CD4-positive, alpha-beta T cell (primary cell): ENCODE results near the gene EHHADH. TPM values are rescaled to one million over a fixed set of nuclear protein-coding genes. Genes with fewer than 3 reads are reported as not detected.

Source experiments
- ATAC-seq: fragments of 200-7000 bp; cut with Tn5 transposase; one replicate; pipeline ENCODE4 v1.10.0; 2022; ENCODE audit warnings: mild to moderate bottlenecking; ENCODE audit not compliant: poor library complexity
- CTCF ChIA-PET: fragments of 350-600 bp; sonication (Branson Sonifier 250); formaldehyde crosslinking; loops from one replicate; lab custom pipeline; 2021; ENCODE audit warnings: antibody characterized with exemption, inconsistent platforms; lab: Charles Lee
- POLR2A ChIA-PET: fragments of 350-600 bp; sonication (Branson Sonifier 250); formaldehyde crosslinking; loops from one replicate; lab custom pipeline; 2021; ENCODE audit warnings: antibody characterized with exemption, inconsistent platforms; lab: Charles Lee
- DNase-seq, 14 experiments: peaks; one replicate each; pipeline ENCODE4 v3.0.0-alpha.2; 2013 to 2020; ENCODE audit warnings: mixed read lengths in 2 of 14
- H3K27ac ChIP-seq, 2 donors: one replicate each; pipeline versions ENCODE4 v1.5.1 to v1.7.0; 2013; ENCODE audit warnings: low read length in 2 of 2, low read depth in 1 of 2, mild to moderate bottlenecking in 1 of 2
- H3K27me3 ChIP-seq, 2 experiments: 1 replicate in 1 of 2; 2 replicates in 1 of 2; pipeline versions ENCODE4 v1.6.1 to v1.7.0; 2013; ENCODE audit warnings: low read length in 2 of 2, control low read depth in 1 of 2, mild to moderate bottlenecking in 1 of 2, moderate library complexity in 1 of 2; ENCODE audit not compliant: insufficient read depth in 2 of 2, control insufficient read depth in 1 of 2
- H3K36me3 ChIP-seq: one replicate; pipeline ENCODE4 v1.6.1; 2013; ENCODE audit warnings: low read length, control low read depth; ENCODE audit not compliant: insufficient read depth
- H3K4me1 ChIP-seq: one replicate; pipeline ENCODE4 v1.6.1; 2013; ENCODE audit warnings: low read length, control low read depth; ENCODE audit not compliant: insufficient read depth
- H3K4me3 ChIP-seq: one replicate; pipeline ENCODE4 v1.5.1; 2013; ENCODE audit warnings: mild to moderate bottlenecking, low read length, moderate library complexity
- H3K9me3 ChIP-seq, 2 experiments: 1 replicate in 1 of 2; 2 replicates in 1 of 2; pipeline versions ENCODE4 v1.6.1 to v1.7.0; 2013; ENCODE audit warnings: low read length in 2 of 2, mild to moderate bottlenecking in 2 of 2, control low read depth in 1 of 2, moderate library complexity in 1 of 2; ENCODE audit not compliant: control insufficient read depth in 1 of 2, insufficient read depth in 1 of 2
- H3K27ac Mint-ChIP-seq: one replicate; pipeline ENCODE4 v1.8.0; 2020; ENCODE audit warnings: mixed read lengths
- H3K27me3 Mint-ChIP-seq: one replicate; pipeline ENCODE4 v1.8.0; 2021; ENCODE audit warnings: mixed read lengths
- H3K36me3 Mint-ChIP-seq: one replicate; pipeline ENCODE4 v1.8.0; 2021; ENCODE audit warnings: low read depth, mixed read lengths
- H3K4me1 Mint-ChIP-seq: one replicate; pipeline ENCODE4 v1.8.0; 2021; ENCODE audit warnings: low read depth, mixed read lengths
- H3K4me3 Mint-ChIP-seq: one replicate; pipeline ENCODE4 v1.8.0; 2020; ENCODE audit warnings: mild to moderate bottlenecking, mixed read lengths
- H3K9me3 Mint-ChIP-seq: one replicate; pipeline ENCODE4 v1.8.0; 2020; ENCODE audit warnings: mixed read lengths
- intact Hi-C, 2 experiments: fragments of 100-400 bp; cut with DNase I in 1 of 2; cut with micrococcal nuclease in 1 of 2; formaldehyde crosslinking; loops; one replicate each; pipeline versions ENCODE4 v1.15.1 to v1.9.0; 2023 to 2025; cut with DNase I, micrococcal nuclease
- total RNA-seq, 174 experiments: library from RNA in 2 of 174; stranded (reverse) in 2 of 174; gene quantifications; one replicate each; pipeline ENCODE4 v1.2.3 and lab custom pipeline; 2021 to 2026
- TF ChIP-seq, protein P1 (sequence below): fragments of 200-600 bp; IDR thresholded peaks from one replicate; pipeline ENCODE4 v1.8.0; 2022; ENCODE audit warnings: antibody characterized with exemption, mild to moderate bottlenecking

The EHHADH gene
- total RNA-seq, 2 experiments from 2014 or later: 0.11 to 0.52 TPM

DNA sequence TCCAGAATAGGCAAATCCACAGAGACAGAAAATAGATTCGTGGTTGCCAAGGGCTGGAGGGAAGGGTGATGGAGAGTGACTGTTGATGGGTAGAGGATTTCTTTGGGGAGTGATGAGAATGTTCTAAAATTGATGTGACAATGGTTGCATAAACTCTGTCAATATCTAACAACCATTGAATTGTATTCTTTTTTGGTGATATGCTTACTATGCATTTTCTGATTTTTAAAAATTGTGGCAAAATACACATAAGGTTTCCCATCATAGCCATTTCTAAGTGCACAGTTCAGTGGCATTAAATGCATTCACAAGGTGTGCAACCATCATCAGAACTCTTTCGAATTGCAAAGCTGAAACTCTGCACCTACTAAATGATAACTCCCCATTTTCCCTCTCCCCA, 56.8 kb downstream of the EHHADH start:
- POLR2A ChIA-PET: no interaction called here
- peaks cover 3% of the 10 kb centered on the region for H3K9me3 Mint-ChIP-seq
- TF ChIP-seq, protein P1, sequence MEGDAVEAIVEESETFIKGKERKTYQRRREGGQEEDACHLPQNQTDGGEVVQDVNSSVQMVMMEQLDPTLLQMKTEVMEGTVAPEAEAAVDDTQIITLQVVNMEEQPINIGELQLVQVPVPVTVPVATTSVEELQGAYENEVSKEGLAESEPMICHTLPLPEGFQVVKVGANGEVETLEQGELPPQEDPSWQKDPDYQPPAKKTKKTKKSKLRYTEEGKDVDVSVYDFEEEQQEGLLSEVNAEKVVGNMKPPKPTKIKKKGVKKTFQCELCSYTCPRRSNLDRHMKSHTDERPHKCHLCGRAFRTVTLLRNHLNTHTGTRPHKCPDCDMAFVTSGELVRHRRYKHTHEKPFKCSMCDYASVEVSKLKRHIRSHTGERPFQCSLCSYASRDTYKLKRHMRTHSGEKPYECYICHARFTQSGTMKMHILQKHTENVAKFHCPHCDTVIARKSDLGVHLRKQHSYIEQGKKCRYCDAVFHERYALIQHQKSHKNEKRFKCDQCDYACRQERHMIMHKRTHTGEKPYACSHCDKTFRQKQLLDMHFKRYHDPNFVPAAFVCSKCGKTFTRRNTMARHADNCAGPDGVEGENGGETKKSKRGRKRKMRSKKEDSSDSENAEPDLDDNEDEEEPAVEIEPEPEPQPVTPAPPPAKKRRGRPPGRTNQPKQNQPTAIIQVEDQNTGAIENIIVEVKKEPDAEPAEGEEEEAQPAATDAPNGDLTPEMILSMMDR: no peak

DNA sequence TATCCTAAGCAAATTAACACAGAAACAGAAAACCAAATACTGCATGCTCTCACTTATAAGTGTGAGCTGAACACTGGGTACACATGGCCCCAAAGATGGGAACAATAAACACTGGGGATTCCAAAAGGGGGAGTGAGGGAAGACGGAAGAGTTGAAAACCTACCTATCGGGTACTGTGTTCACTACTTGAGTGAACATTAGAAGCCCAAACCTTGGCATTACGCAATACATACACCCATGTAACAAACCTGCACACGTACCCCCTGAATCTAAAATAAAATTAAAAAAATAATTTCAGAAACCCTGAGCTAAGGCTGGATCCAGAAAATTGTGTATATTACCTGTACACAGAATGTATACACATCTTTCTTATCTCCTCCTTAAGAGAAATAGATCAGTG, 58.2 kb downstream of the EHHADH start:
- H3K36me3 Mint-ChIP-seq: no peaks in the 10 kb centered on the region
- POLR2A ChIA-PET: no interaction called here
- H3K4me1 ChIP-seq: no peaks in the 10 kb centered on the region
- CTCF ChIA-PET: no interaction called here
- H3K36me3 ChIP-seq: no peaks in the 10 kb centered on the region
- no peaks in the 10 kb centered on the region for H3K27me3 Mint-ChIP-seq
- no peaks in the 10 kb centered on the region for H3K4me1 Mint-ChIP-seq
- ATAC-seq (no peak), DNase-seq (no peak)
- TF ChIP-seq, protein P1: no peak
- H3K9me3 Mint-ChIP-seq: peaks cover 3% of the 10 kb centered on the region
- H3K27me3 ChIP-seq: no peaks in the 10 kb centered on the region
- intact Hi-C loops: no loop called here
- H3K4me3 ChIP-seq: no peak overlapping the region
- no peak overlapping the region for H3K27ac ChIP-seq
- H3K27ac Mint-ChIP-seq: no peak overlapping the region
- H3K9me3 ChIP-seq: no peaks in the 10 kb centered on the region
- no peak overlapping the region for H3K4me3 Mint-ChIP-seq

More for the DNA sequence above, 56.8 kb downstream of the EHHADH start:
- CTCF ChIA-PET: no interaction called here
- H3K4me3 ChIP-seq: no peak overlapping the region
- Mint-ChIP-seq H3K4me1 (no peaks in the 10 kb centered on the region), H3K27ac (no peak overlapping the region), H3K27me3 (no peaks in the 10 kb centered on the region), H3K36me3 (no peaks in the 10 kb centered on the region), H3K4me3 (no peak overlapping the region)
- ATAC-seq: no peak
- H3K27me3 ChIP-seq: no peaks in the 10 kb centered on the region
- intact Hi-C loops: no loop called here
- H3K9me3 ChIP-seq: no peaks in the 10 kb centered on the region
- no peaks in the 10 kb centered on the region for H3K36me3 ChIP-seq
- no peak overlapping the region for H3K27ac ChIP-seq
- no peaks in the 10 kb centered on the region for H3K4me1 ChIP-seq
- DNase-seq: no peak

DNA sequence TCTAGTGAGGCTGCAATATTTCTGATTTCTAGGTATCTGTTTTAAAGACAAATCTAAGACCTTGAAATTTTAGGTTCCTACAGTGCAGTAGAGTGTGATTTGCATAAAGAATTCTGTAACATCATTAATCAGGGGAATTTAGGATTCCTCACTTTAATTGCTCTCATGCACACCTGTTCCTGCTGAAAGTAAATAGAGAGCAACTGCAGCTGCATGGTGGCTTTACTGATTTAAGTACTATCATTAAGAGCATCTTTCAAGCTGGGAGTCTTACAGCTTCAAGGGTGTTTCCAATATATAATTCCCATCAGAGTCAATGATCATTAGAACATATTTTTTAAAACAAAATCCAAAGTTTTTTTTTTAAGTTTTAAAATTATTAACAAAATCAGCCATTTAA, 65.0 kb downstream of the EHHADH start:
- Mint-ChIP-seq H3K4me3 (no peak overlapping the region), H3K36me3 (no peaks in the 10 kb centered on the region), H3K4me1 (no peaks in the 10 kb centered on the region), H3K27ac (no peak overlapping the region), H3K9me3 (no peaks in the 10 kb centered on the region), H3K27me3 (peaks cover 4% of the 10 kb centered on the region)
- DNase-seq (no peak), ATAC-seq (no peak)
- CTCF ChIA-PET: no interaction called here
- H3K36me3 ChIP-seq: no peaks in the 10 kb centered on the region
- no peaks in the 10 kb centered on the region for H3K4me1 ChIP-seq
- POLR2A ChIA-PET: no interaction called here
- H3K27me3 ChIP-seq: no peaks in the 10 kb centered on the region
- no peaks in the 10 kb centered on the region for H3K9me3 ChIP-seq
- no peak overlapping the region for H3K4me3 ChIP-seq
- no peak overlapping the region for H3K27ac ChIP-seq
- TF ChIP-seq, protein P1: no peak
- intact Hi-C loops: no loop called here
